Measurements from ENCODE around the gene EFNA5. TPM values are rescaled to one million over a fixed set of nuclear protein-coding genes. Genes with fewer than 3 reads are reported as not detected.
"Not testable (repeated sequence)": the region's sequence is repeated elsewhere in the genome, so short reads cannot be mapped to it uniquely, and the experiment has no call there.

EFNA5 gene
- polyA plus RNA-seq, 4 donors, result 26.8 to 40.8 (median 31.8) TPM

GRCh38 chr5:107502676-107503060, 168.1 kb downstream of the EFNA5 start:
- no peak for DNase-seq (ENCODE audit: low read depth in 4 of 4, low spot score in 3 of 4)

- DNase-seq (ENCODE audit: low read depth in 4 of 4, low spot score in 3 of 4), result no peak
Observed at GRCh38 chr5:107501965-107502675, 168.6 kb downstream of the EFNA5 start.

- no peak for DNase-seq (ENCODE audit: low read depth in 4 of 4, low spot score in 3 of 4)
Observed at GRCh38 chr5:107500840-107501239, 169.9 kb downstream of the EFNA5 start.

DNA sequence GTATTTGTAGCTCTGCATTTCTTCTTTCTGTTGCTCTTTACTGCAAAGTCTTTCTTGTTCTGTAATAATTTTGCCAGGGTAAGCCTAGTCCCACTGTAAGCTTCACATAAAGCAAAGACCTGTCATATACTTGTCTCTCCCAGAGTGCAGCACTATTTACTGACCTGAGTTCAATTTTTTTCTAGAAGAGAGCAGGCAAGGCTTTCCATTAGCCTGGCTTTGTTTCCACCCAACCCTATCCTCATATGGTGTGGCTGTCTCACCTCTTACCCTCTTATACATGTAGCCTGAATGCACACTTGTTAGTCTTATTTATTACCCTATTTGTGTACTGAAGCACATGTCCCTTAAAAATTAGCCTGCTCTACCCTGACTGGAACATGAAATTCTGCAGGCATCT, 170.4 kb downstream of the EFNA5 start:
- DNase-seq (ENCODE audit: low read depth in 4 of 4, low spot score in 3 of 4), result no peak

DNA sequence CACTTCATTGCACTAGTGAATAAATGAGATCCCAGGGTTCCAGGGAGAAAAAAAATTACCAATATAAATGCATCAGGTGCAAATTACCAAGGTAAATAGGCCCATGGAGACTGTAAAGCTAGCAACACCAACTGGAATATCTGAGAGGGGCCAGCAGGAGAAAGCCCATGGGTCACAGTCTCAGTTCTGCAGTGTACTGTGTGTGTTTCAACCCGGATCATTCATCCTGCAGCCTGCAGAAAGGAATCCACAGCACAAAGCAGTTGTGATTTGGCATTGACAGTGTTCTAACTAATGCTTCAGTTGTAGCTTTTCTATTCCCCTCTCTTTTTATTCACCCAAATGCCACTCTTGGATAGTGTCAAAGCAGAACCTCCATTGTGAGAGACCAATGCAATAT, 171.0 kb downstream of the EFNA5 start:
- no peak for DNase-seq (ENCODE audit: low read depth in 4 of 4, low spot score in 3 of 4)

DNA sequence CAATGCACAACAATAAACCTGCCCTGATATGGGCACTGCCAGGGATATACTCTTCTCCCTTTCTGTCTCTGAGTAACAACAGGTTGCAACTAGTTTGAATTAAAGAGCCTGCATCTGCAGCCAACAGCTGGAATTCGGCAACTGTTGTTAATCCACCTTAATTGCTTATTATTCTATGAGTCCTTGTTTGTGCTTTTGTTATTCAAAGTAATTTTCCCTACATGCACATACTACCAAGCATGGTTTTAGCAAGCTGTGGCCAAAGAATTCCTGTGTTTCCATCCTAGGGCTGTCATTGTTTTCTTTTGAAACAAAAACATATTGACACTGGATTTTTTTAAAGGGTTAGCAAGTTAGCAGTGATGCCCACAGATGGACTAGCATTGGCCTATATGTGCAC, 171.5 kb downstream of the EFNA5 start:
- no peak for DNase-seq (ENCODE audit: low read depth in 4 of 4, low spot score in 3 of 4)

DNA sequence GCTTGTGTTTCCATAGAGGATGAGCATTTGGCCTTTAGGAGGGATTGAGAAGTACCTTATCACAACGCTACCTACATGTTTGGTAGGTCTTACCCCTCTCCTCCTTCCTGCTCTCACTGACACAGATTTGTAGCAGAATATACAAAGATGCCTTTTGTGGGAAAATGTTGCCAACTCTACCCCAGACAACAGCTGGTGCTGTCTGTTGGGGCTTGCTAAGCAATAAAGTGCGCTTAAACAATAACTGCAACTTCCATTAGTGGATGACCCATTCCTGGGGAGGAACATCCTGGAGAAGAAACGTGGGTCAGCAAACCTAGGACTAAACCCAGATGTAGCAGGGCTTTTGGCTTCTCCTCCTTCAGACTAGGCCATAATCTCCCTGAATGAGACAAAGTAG, 174.3 kb downstream of the EFNA5 start:
- DNase-seq (ENCODE audit: low read depth in 4 of 4, low spot score in 3 of 4), result no peak

DNA sequence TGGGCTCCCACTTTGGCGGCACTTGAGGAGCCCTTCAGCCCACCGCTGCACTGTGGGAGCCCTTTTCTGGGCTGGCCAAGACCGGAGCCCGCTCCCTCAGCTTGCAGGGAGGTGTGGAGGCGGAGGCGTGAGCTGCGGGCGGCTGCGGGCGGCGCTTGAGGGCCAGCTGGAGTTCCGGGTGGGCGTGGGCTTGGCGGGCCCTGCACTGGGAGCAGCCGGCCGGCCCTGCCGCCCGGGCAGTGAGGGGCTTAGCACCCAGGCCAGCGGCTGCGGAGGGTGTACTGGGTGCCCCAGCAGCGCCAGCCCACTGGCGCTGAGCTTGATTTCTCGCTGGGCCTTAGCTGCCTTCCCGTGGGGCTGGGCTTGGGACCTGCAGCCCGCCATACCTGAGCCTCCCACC, 176.6 kb downstream of the EFNA5 start:
- DNase-seq (ENCODE audit: low read depth in 4 of 4, low spot score in 3 of 4), result not testable (repeated sequence)

GRCh38 chr5:107487056-107487542, 183.6 kb downstream of the EFNA5 start:
- no peak for DNase-seq (ENCODE audit: low read depth in 4 of 4, low spot score in 3 of 4)

- DNase-seq (ENCODE audit: low read depth in 4 of 4, low spot score in 3 of 4), result no peak
Observed at GRCh38 chr5:107486489-107486888, 184.2 kb downstream of the EFNA5 start.

DNA sequence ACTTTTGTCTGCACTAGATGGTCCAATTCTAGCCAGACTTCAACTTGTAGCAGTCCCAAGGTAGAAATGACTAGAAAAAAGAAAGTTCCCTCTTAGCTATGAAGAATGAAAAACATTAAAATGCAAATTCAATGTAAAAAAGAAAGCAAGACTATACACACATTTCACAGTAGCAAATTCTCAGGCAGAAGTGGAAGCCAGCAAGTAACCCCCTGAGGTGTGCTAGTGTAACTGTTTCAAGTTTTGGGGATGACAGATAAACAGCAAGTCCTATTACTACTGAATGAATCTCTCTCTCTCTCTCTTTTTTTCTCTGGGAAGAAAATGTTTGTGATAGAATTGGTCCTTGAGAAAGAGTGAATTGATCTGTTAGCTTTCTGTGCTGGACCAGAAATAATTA, 185.6 kb downstream of the EFNA5 start:
- DNase-seq (ENCODE audit: low read depth in 4 of 4, low spot score in 3 of 4), result no peak

GRCh38 chr5:107484281-107484680, 186.5 kb downstream of the EFNA5 start:
- DNase-seq (ENCODE audit: low read depth in 4 of 4, low spot score in 3 of 4), result no peak

GRCh38 chr5:107483231-107484024, 187.3 kb downstream of the EFNA5 start:
- peak in 1 of 4 donors; percentile 67 for DNase-seq (ENCODE audit: low read depth in 4 of 4, low spot score in 3 of 4)

DNA sequence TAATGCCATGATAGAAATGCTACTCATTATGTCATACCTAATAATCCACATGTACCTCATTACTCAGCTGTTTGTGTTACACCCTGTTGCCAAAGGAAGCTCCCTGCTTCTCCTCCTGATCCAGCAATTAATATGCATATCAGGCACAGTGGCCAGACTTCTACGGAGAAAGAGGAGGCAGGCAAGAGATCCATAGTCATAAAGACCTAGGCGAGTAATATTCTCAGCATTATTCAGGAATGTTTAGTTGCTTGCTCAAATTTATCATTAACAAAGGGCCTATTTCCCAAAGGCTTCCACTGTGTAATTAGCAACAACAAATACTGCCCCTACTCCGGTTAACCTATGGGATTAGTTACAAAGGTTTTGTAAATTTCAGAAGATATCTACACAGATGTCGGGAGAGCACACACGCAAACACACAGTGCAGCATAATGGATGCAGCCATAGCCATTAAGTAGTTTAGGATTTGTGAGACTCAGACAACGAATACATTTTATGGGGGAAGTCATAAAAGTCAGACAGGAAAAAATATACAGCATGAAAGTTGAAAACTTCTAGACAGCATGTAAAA, 192.6 kb downstream of the EFNA5 start:
- DNase-seq (ENCODE audit: low read depth in 4 of 4, low spot score in 3 of 4), result no peak

DNA sequence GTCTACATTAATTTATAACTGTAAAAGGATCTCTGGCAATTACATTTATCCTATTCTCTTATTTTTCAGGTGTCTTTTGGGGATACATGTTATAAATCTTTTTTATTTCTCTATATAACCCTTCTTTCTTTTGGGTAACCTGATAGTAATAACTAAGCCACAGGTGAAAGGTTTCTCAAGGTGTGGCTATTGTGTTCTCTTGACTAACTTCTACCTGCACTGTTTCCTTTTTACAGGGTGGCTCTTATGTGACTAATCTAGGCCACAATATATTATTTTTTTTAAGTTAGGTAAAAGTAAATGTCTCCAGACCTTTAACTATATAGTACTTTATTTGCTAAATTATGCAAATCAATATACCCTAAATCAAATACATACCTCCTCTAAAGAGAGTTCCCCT, 193.2 kb downstream of the EFNA5 start:
- DNase-seq (ENCODE audit: low read depth in 4 of 4, low spot score in 3 of 4), result no peak

GRCh38 chr5:107476783-107477182, 194.0 kb downstream of the EFNA5 start:
- no peak for DNase-seq (ENCODE audit: low read depth in 4 of 4, low spot score in 3 of 4)

DNA sequence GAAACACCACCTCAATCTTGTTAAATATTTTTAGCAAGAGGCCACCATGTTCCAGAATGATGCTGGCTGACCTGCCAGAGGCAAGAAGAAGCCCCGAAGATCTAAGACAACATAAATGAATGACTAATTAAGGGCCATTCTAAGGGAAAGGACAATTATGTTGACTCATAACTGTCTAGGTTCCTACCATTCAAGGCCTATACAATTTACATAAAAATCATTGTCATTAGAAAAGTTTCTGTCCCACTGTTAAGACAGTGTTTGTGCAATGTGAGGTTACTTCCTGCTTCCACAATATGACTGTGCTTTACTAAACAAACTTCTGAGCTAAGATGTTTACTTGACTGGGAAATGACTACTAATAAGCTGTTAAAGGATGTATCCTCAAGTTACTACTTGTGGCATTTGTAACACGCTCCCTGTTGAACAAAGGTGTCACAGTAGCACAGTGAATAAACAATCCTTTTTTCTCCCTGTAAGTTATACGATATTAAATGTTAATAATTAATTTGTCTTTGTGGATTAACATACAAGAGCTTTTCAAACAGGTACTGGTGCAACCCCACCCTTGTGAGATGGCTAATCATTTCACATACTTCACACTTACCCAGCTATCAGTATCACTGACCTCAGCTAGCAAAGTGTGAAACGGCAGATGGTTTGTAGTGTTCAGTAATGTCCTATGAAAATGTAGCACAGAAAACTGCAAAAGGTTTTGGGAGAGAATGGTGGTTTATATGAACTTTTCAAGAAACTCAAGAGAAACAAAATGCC, 195.8 kb downstream of the EFNA5 start:
- DNase-seq (ENCODE audit: low read depth in 4 of 4, low spot score in 3 of 4), result no peak

DNA sequence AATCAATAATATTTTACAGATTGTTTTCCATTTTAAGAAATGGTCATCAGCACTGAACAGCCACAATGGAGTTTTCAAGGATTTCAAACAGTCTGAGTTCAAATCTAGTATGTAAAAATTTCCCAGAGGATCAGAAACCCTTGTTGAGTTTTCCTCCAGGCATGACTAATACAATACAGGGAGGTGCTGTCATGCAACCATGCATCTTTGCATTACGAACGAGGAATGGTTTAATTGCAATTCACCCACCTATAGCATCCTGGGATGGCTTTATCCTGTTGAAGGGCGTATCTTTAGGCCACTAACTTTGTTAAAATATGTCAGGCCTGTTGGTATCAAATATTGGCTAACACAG, 196.4 kb downstream of the EFNA5 start:
- no peak for DNase-seq (ENCODE audit: low read depth in 4 of 4, low spot score in 3 of 4)

- no peak for DNase-seq (ENCODE audit: low read depth in 4 of 4, low spot score in 3 of 4)
Observed at GRCh38 chr5:107472620-107473064, 198.1 kb downstream of the EFNA5 start.

DNA sequence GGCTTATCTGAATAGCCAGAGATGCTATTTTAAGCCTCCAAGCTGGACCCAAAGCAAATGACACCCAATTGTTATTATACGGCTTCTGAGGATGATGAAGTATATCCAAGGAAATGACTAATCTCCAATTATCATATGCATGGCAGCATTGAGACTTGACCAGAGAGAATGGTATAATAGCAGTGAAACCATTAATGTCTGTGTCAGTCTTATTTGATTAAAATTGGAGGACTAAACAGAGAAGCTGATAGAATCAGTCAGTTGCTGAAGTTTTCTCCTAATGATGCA, 200.5 kb downstream of the EFNA5 start:
- no peak for DNase-seq (ENCODE audit: low read depth in 4 of 4, low spot score in 3 of 4)

Measured in left renal pelvis (tissue), 4 donors.